Measurements from ENCODE around the gene PROK2. TPM values are rescaled to one million over a fixed set of nuclear protein-coding genes. Genes with fewer than 3 reads are reported as not detected.

Gene PROK2
- total and polyA plus RNA-seq, 10 of the 15 experiments (the other 5 are each of a cell fraction or from before 2014, with no cell fraction given) = not detected

GRCh38 chr3:71778353-71778752, 6.6 kb downstream of the PROK2 start (continued):
- TF ChIP-seq E2F4 (IDR thresholded peaks at IDR 0.05; ENCODE audit: low read depth, low read length) (no peak), RAD51 (IDR thresholded peaks at IDR 0.05) (no peak), SREBF1 (IDR thresholded peaks at IDR 0.05; ENCODE audit: low read length) (no peak), USF1 (IDR thresholded peaks at IDR 0.05; ENCODE audit: borderline replicate concordance, extremely low read length, insufficient read depth, low read depth, low read length) (no peak), IRF3 (IDR thresholded peaks at IDR 0.05) (no peak), REST (IDR thresholded peaks at IDR 0.05; ENCODE audit: low read depth, low read length) (no peak), ZBTB4 (CRISPR knock-in tag; IDR thresholded peaks at IDR 0.05) (no peak), TBL1XR1 (IDR thresholded peaks at IDR 0.05; ENCODE audit: low read depth, low read length) (no peak), NBN (IDR thresholded peaks at IDR 0.05) (no peak)
